Suppressor macrophage treated with lipopolysaccharide for 4 hours (primary cell): ENCODE data around the gene YY1AP1.
A peak's percentile ranks its signal among the peaks of the same experiment; 100 is the strongest.
"Not testable (repeated sequence)": the region's sequence is repeated elsewhere in the genome, so short reads cannot be mapped to it uniquely, and the experiment has no call there.

Experiments used
- DNase-seq: peaks from one replicate; pipeline ENCODE4 v3.0.0-alpha.2; 2020

YY1AP1 gene

GRCh38 chr1:155694167-155694566, 5.6 kb upstream of the YY1AP1 start:
- DNase-seq = no peak

GRCh38 chr1:155691992-155692528, 3.5 kb upstream of the YY1AP1 start:
- DNase-seq = no peak

GRCh38 chr1:155689081-155689607, 570 bp upstream of the YY1AP1 start, which contains the start of gene DAP3:
Gene DAP3 (plus strand): TSS chr1:155689091. CDS start chr1:155709780, 20,689 bp downstream.
- not testable (repeated sequence) for DNase-seq

GRCh38 chr1:155687705-155688323, 760 bp downstream of the YY1AP1 start:
- DNase-seq = not testable (repeated sequence)

- DNase-seq = no peak
Observed at GRCh38 chr1:155681776-155682175, 6.8 kb downstream of the YY1AP1 start.

- DNase-seq = peak; percentile 17
Observed at GRCh38 chr1:155680531-155680930, 8.0 kb downstream of the YY1AP1 start.

GRCh38 chr1:155678992-155679391, 9.6 kb downstream of the YY1AP1 start:
- DNase-seq = not testable (repeated sequence)

- DNase-seq = no peak
Observed at GRCh38 chr1:155678027-155678426, 10.5 kb downstream of the YY1AP1 start.

GRCh38 chr1:155673003-155673402, 15.6 kb downstream of the YY1AP1 start:
- no peak for DNase-seq

- no peak for DNase-seq
Observed at GRCh38 chr1:155671750-155672149, 16.8 kb downstream of the YY1AP1 start.

- no peak for DNase-seq
Observed at GRCh38 chr1:155669233-155670162, 19.1 kb downstream of the YY1AP1 start.

GRCh38 chr1:155661239-155661638, 27.3 kb downstream of the YY1AP1 start:
- DNase-seq = not testable (repeated sequence)

- no peak for DNase-seq
Observed at GRCh38 chr1:155657463-155657862, 31.1 kb downstream of the YY1AP1 start.

GRCh38 chr1:155652951-155653350, 35.6 kb downstream of the YY1AP1 start:
- no peak for DNase-seq

- DNase-seq = no peak
Observed at GRCh38 chr1:155651861-155652661, 36.5 kb downstream of the YY1AP1 start.

- DNase-seq = peak; percentile 55
Observed at GRCh38 chr1:155650231-155650757, 38.3 kb downstream of the YY1AP1 start.

- peak; percentile 74 for DNase-seq
Observed at GRCh38 chr1:155649676-155650075, 38.9 kb downstream of the YY1AP1 start.

- DNase-seq = peak; percentile 97
Observed at GRCh38 chr1:155648207-155649147, 40.1 kb downstream of the YY1AP1 start.

GRCh38 chr1:155646307-155646706, 42.3 kb downstream of the YY1AP1 start:
- DNase-seq = peak; percentile 64

GRCh38 chr1:155645648-155646047, 42.9 kb downstream of the YY1AP1 start:
- DNase-seq = peak; percentile 37

- DNase-seq = no peak
Observed at GRCh38 chr1:155645034-155645598, 43.5 kb downstream of the YY1AP1 start.
